GM21360 (cell line): ENCODE results near the gene MLIP.
"Not testable (repeated sequence)": the region's sequence is repeated elsewhere in the genome, so short reads cannot be mapped to it uniquely, and the experiment has no call there.

Experiments
- ATAC-seq: cut with Tn5 transposase; IDR thresholded peaks from one replicate; pipeline ENCODE4 v1.9.1; 2021; ENCODE audit warnings: mild to moderate bottlenecking, moderate library complexity; ENCODE audit not compliant: unreplicated experiment

The MLIP gene

DNA sequence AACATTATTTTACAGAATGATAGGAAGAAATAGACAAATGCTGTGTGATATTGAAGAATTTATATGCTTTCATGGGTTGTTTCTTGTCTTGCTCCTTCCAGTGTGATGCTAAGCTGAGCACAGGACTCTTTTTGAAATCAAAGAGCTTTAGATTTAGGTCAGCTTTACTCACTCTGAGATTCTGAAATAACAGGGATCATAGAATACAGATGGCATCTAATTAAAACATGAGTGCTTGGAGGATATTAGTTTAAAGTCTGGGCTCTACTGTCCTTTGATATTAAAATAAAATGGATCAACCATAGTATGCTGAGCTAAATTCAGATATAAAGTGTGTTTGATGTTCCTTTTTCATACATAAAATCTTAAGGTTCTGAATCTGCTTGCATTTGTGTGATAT, 29.6 kb downstream of the MLIP start:
- ATAC-seq: no peak

DNA sequence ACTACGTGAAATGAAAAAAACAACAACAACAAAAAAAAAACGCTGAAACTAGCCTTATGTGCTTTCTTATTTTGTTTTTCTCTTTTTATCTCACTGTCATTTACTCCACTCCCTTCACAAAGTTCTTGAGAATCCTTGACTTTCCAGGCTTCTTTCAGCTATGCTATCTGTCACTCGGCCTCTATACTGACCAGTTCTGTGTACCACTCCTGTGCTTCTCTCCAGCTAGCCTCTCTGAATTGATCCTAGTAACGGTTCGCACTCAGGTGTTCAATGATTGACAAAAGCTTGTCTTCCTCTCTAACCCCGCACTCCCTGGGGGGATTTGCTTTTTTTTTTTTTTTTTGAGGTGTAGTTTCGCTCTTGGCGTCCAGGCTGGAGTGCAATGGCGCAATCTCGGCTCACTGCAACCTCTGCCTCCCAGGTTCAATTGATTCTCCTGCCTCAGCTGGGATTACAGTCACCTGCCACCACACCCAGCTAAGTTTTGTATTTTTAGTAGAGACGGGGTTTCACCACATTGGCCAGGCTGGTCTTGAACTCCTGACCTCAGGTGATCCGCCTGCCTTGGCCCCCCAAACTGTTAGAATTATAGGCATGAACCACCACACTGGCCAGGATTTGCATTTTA, 31.8 kb downstream of the MLIP start:
- ATAC-seq: no peak

DNA sequence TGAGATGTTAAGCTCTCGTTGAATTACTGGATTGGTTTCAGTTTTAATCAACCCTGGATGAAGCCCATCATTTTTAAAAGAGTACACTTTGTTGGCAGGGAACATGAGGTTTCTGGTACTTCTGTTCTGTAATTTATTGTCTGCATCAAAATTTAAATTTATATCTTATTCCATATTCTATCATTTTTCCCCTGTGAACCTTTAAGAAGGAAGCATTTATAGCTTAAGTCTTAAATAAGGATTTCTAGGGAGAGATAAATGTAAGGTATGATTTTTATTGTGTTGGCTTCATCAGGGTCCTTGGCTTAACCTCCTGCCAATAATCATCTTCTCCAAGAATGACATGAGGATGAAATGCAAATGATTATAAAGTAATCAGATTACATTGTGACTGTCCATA, 40.6 kb downstream of the MLIP start:
- ATAC-seq: no peak

GRCh38 chr6:54156650-54157250, 45.5 kb downstream of the MLIP start:
- no peak for ATAC-seq

- ATAC-seq: no peak
Measured at GRCh38 chr6:54157405-54157804, 46.2 kb downstream of the MLIP start.

DNA sequence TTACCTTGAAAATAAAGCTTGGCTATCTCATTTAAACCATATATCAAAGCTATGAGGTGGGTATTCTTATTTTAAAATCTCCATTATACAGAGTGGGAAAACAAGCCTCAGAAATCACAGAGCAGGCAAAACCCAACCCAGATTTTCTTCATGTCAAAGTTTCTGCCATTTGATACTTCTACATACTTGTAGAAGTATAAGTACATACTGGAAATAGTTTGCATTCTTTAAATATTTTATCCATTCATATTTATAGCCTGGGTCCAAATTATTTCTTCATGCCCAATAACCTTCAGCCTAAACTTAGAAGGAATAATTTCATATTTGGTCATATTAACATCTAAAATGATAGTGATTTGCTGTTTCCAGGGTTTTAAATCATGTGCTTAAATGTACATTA, 61.8 kb downstream of the MLIP start:
- no peak for ATAC-seq

DNA sequence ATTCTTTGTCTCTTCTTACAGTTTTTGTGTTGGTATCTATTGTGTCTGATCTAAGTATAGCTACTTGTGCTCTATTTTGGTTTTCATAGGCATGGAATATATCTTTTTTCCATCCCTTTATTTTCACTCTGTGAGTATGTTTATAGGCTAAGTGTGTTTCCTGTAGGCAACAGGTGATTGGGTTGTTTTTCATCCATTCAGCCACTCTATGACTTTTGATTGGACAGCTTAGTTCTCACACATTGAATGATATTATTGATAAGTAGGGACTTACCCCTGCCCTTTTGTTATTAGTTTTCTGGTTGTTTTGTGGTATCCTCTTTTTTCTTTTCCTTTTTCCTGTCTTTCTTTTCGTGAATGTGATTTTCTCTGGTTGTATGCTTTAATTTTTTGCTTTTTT, 67.9 kb downstream of the MLIP start:
- no peak for ATAC-seq

- ATAC-seq: no peak
Measured at GRCh38 chr6:54183616-54184015, 72.4 kb downstream of the MLIP start.

DNA sequence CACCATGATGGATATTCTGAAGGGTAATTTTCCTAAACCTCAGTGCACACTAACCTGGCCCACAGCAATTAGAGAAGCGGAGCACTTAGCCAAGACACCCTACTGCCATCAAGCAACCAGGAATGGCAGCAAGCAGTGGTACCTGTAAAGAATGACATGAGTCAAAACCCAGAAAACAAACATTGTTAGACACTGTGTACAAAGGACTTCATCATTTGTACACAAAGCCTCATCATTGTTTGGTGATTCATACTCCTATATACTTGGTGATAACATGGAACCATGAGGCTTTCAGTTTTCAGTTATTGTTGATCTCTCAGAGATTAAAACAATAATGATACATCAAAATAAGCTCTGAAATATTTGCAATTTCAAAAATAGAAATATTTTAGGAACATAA, 74.6 kb downstream of the MLIP start:
- ATAC-seq: no peak

GRCh38 chr6:54188846-54189245, 77.6 kb downstream of the MLIP start:
- ATAC-seq: no peak

- no peak for ATAC-seq
Measured at GRCh38 chr6:54191461-54191860, 80.2 kb downstream of the MLIP start.

GRCh38 chr6:54192993-54193392, 81.8 kb downstream of the MLIP start:
- ATAC-seq: no peak

- ATAC-seq: no peak
Measured at GRCh38 chr6:54193560-54193959, 82.3 kb downstream of the MLIP start.

GRCh38 chr6:54194067-54194466, 82.8 kb downstream of the MLIP start:
- ATAC-seq: no peak

DNA sequence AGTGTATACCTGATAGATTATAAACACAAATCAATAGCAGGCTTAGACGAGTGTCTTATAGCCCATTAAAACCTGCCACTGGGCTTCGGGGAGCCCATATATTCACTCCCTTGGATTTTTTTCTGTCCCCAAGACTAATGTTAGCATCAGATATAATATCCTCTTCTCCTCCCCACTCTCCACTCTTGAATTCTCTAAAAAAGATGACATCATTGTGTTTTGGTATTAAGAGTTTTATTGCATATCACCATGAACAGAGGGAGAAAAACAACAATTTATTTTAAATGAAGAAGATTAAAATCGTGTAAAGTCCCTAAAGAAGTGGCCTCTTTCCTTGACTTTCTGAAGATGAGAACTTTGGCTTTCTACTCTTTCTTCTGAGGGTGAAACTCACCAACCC, 84.4 kb downstream of the MLIP start:
- no peak for ATAC-seq

GRCh38 chr6:54196905-54197304, 85.7 kb downstream of the MLIP start:
- ATAC-seq: no peak

- no peak for ATAC-seq
Measured at GRCh38 chr6:54198134-54198533, 86.9 kb downstream of the MLIP start.

GRCh38 chr6:54203474-54204035, 92.3 kb downstream of the MLIP start:
- ATAC-seq: not testable (repeated sequence)

DNA sequence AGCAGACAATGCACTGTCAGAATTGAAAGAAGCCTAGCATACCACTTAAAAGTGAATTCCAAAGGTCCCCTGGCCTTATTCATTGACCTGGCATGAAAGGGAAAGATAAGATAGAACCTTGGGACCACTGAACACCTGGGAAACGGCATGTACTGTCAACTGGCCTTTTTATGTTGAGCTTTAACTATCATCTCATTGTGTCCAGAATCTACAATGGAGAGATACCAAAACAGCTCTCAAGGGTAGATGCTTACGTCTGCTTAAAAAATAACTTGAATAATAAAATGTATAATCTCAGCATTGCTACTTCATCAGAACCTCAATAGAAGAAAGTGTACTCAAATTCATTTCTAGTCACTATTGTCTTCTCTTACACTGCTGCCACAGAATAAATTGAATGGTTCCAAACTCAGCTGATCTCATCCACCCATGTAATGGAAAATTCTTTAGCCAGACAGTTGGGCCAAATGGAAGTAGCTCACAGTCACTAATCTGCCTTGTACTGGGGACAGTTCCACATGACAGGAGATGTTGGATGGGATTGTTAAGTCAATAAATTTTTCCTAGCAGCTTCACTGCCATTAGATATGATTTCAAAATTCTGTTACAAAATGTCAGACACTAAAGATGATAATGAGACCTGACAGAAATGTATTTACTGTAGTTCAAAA, 93.8 kb downstream of the MLIP start:
- ATAC-seq: no peak

DNA sequence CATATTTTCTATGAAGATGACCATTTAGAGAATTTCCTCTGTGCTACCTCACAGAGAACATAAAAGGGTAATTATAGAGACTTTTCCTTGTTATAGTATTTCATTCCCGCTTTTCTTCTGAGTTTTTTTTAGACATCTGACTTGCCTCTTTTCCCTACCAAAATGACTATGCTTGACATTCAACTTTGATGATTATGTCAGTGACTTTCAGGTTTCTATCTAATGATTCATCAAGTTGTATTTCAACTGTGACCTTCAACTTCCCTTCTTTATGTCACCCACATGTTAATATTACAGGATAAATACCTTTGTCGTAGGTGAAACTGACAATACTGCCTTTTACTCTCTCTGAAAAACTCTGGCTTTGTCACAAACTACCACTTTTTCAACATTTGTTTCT, 95.3 kb downstream of the MLIP start:
- ATAC-seq: no peak

- ATAC-seq: not testable (repeated sequence)
Measured at GRCh38 chr6:54209983-54210382, 98.7 kb downstream of the MLIP start.

GRCh38 chr6:54214286-54214685, 103.0 kb downstream of the MLIP start:
- ATAC-seq: no peak
